ENCODE measurements around the gene ANKRD39. TPM values are rescaled to one million over a fixed set of nuclear protein-coding genes. Genes with fewer than 3 reads are reported as not detected.

Gene ANKRD39
- total RNA-seq, 1 donor from 2014 or later = 9.8 TPM

DNA sequence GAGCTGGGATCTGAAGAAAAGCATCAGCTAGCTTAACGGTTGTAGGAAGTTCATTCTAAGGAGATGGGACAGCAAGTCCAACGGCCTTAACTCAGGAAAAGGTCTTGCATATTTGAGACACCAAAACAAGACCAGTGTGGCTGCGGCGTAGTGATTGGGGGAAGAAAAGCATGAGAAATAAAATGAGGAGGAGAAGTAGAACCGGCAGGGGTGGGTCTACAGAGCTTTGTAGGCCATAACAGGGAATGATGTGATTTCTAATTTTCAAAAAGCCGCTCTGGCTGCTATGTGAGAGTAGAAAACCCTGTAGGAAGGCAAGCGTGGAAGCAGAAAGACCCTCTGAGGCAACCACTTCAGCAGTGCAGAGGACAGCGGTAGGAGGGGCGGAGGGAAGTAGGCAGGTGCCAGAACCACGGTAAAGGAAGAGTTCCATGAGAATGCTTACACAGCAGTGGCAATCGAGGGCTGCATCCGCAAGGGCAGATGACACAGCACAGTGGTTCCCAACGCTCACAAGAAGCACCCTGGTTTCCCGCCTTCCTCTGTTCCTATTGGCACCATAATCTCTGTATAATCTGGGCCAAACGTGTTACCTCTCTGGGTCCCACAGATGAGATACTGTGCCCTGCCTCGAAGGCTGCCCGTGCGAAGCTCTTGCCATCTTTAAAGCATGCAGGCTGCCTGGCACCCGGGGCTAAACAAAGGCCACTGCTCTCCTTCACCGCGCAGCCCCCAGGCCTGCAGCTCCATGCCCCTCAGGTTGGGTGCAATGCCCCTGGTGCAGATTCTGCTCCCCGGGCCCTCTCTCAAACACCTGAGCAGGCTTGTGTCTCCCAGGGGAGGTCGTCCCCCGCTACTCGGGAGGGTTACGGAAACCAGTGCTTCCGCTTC lies 795 bp downstream of the ANKRD39 start:
- DNase-seq (ENCODE audit: low read depth, low spot score) = no peak

GRCh38 chr2:96853321-96853720 lies 4.5 kb downstream of the ANKRD39 start:
- DNase-seq (ENCODE audit: low read depth, low spot score) = no peak

DNA sequence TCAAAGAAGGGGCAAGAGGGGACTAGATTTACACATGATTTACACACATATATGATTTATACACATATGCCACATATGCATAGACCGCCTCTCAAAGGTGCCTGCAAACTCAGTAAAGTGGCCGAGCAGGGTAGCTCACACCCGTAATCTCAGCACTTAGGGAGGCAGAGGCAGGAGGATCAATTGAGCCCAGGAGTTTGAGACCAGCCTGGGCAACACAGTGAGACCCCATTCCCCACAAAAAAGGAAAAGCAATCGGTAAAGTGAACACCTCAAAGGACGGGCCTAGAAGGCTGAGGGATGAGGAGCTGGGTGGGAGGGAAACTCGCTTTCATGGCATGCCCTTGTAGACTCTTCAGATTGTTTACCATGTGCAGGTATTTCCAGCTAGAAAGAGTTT lies 5.1 kb downstream of the ANKRD39 start:
- DNase-seq (ENCODE audit: low read depth, low spot score) = no peak

- DNase-seq (ENCODE audit: low read depth, low spot score) = no peak
Observed at GRCh38 chr2:96848264-96848663, 9.6 kb downstream of the ANKRD39 start.

GRCh38 chr2:96847586-96847985 lies 10.2 kb downstream of the ANKRD39 start:
- DNase-seq (ENCODE audit: low read depth, low spot score) = no peak

DNA sequence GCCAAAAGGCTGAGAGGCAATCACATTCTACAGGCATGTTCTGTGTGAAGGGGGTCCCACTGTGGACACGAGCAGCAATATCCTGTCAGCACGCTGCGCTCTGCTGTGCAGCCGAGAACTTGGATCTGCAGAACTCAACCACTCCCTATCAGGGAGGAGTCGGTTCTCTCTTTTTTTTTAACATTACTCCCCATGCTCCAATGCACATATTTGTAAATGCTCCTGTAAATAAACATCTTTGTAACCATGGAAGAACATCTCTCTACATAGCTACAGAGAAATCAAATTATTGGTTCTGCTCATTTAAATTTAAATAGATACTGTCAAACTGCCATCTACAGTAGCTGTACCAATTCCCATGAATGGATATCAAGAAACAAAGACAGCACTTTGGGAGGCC lies 11.0 kb downstream of the ANKRD39 start:
- no peak for DNase-seq (ENCODE audit: low read depth, low spot score)

GRCh38 chr2:96844405-96844808 lies 13.4 kb downstream of the ANKRD39 start:
- DNase-seq (ENCODE audit: low read depth, low spot score) = no peak

GRCh38 chr2:96843538-96844268 lies 14.1 kb downstream of the ANKRD39 start, which contains the start of gene ANKRD23:
Gene ANKRD23, minus strand, starts transcription at chr2:96844021. Its CDS starts 29 bp downstream, at chr2:96843992.
- DNase-seq (ENCODE audit: low read depth, low spot score) = no peak

- DNase-seq (ENCODE audit: low read depth, low spot score) = no peak
Observed at GRCh38 chr2:96842600-96842999, 15.2 kb downstream of the ANKRD39 start.

DNA sequence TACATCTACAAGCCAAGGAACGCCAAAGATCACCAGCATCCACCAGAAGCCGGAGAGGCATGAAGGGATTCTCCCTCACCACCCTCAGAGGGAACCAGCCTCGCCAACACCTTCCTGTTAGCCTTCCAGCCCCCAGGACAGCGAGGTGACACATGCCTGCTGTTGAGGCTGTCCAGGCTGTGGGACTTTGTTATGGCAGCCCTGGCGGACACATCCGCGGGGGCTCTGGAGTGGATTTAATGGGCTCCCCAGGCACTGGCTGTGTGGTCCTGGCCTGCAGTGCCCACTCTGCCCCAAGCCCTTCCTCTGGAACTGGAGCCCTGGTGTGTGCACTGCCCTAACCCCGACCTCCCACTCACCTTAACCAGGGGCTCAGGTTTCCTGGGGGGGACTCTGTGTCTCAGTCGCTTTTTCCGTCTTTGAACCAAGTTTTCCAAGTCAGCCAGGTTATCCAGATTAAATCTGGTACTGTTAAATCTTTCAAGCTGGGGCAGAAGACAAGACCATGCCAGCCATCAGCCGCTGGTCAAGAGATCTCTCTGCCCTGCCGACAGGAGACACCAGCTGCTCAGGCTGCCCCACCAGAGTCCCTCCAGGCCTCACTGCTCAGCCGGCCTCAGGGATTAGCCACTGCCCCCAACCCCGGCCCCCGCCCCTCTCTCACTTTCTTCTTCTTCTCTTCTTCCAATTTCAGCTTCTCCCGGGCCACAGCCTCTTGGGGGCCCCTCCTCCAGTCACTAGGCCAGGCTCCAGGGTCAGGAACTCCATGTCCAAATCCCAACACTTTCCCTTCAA lies 15.9 kb downstream of the ANKRD39 start:
- no peak for DNase-seq (ENCODE audit: low read depth, low spot score)

GRCh38 chr2:96839875-96840850 lies 17.7 kb downstream of the ANKRD39 start:
- DNase-seq (ENCODE audit: low read depth, low spot score) = no peak

- no peak for DNase-seq (ENCODE audit: low read depth, low spot score)
Observed at GRCh38 chr2:96839293-96839874, 18.4 kb downstream of the ANKRD39 start.

DNA sequence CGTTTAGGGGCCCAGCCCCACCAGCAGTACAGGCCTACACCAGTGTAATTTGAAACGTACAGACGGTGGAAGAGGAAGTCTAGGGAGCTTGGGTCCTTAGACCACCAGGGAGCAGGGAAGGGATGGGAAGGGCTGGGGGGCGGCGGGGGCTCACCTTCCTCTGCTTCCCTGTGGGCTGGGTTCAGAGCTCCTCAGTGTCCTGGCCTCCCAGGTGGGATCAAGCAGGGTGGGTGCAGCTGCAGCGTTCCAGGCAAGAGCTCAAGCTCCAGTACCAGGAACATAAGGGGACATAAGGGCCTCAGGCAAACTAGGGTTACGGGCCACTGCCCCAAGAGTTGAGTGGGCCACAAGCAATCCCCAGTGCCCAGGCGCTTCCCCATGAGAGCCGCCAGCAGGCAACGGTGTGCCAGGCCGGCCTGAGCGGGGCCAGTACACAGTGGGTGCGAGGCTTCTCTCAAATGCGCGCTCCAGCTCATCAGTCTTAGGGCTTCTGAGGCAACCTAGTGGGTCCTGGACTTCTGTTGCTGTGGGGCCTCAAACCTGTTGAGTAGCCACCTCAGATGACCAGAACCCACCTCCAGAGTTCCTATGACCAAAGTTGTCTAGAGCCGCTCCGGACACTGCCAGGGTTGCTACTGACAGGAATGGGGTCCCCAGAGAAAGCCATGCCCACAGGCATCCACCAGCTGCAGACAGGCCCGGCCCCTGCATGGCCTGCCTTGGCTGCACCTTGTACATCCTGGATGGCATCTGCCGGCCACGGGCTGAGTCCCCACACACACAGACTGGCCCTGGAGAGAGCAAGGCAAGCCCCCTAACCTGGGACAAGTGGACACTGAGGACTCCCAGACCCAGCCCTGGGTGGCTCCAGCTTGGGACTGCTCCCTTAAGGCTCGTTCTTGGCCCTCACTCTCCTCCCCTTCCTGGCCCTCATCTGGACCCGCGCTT lies 19.2 kb downstream of the ANKRD39 start:
- no peak for DNase-seq (ENCODE audit: low read depth, low spot score)

DNA sequence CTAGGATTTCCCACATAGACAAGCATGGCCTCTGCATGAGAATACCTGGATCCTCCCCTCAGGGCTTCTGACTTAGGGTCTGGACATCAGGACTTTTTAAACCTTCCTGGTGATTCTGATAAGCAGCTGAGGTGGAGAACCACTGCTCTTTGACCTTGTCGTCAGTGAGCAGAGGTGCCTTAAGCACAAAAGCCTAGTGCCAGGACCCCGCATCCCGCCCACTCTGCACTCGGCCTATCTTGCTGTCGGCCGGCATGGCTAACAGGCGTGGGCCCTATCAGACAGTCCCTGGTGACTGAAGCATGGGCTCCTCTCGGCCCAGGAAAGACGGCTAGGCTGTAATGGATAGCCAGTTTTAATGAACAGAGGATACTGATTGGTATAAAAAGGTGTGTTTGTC lies 20.2 kb downstream of the ANKRD39 start:
- no peak for DNase-seq (ENCODE audit: low read depth, low spot score)

DNA sequence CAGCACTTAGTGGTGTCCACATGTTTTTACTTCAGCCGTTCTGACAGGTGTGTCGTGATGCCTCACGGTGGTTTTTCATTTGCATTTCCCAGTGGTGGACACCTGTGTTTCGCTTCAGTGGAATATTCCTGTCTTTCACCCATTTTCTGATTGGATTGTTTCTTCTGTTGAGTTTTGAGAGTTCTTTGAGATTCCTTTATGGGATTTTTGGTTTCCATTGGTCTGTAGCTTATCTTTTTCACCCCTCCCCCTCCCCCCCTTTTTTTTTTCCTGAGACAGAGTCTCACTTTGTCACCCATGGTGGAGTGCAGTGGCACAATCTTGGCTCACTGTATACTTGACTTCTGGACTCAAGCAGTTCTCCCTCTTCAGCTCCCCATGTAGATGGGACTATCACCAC lies 22.0 kb downstream of the ANKRD39 start:
- DNase-seq (ENCODE audit: low read depth, low spot score) = no peak

- no peak for DNase-seq (ENCODE audit: low read depth, low spot score)
Observed at GRCh38 chr2:96832754-96833507, 24.9 kb downstream of the ANKRD39 start.

DNA sequence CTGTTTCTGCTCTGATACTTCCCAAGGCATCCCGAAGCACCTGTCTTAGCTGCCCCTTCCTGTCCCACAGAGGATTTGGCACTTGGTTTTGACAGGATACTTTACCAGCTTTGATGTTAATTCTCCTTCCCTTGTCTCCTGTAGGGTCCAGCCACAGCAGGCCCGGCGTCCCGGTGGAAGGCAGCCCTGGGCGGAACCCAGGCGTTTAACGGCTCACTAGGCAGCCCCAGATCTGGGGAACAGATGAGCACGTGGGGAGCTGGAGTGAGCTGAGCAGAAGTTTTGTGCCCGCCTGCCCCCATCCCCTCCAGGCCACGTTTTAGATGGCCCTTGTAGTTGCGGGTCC lies 25.4 kb downstream of the ANKRD39 start:
- no peak for DNase-seq (ENCODE audit: low read depth, low spot score)

GRCh38 chr2:96831679-96832078 lies 26.1 kb downstream of the ANKRD39 start:
- no peak for DNase-seq (ENCODE audit: low read depth, low spot score)
